Ishikawa (cell line): ENCODE measurements around the gene ATRNL1.

ENCODE experiments used
- CREB1 ChIP-seq: IDR thresholded peaks from 2 replicates; pipeline ENCODE4 v1.6.1; 2012; ENCODE audit warnings: low read depth
- EP300 ChIP-seq: IDR thresholded peaks from 2 replicates; pipeline ENCODE4 v1.6.1; 2012; ENCODE audit warnings: borderline replicate concordance
- MAX ChIP-seq: IDR thresholded peaks from 2 replicates; pipeline ENCODE4 v1.6.1; 2012
- NFIC ChIP-seq: IDR thresholded peaks from 2 replicates; pipeline ENCODE4 v1.6.1; 2012
- RAD21 ChIP-seq: IDR thresholded peaks from 2 replicates; pipeline ENCODE4 v1.6.1; 2012; ENCODE audit warnings: low read depth
- TAF1 ChIP-seq: IDR thresholded peaks from 2 replicates; pipeline ENCODE4 v1.6.1; 2012; ENCODE audit warnings: low read depth, mild to moderate bottlenecking
- TEAD4 ChIP-seq: IDR thresholded peaks from 2 replicates; pipeline ENCODE4 v1.6.1; 2012
- YY1 ChIP-seq: IDR thresholded peaks from 2 replicates; pipeline ENCODE4 v1.6.1; 2012; ENCODE audit warnings: low read depth
- ZBTB7A ChIP-seq: IDR thresholded peaks from 2 replicates; pipeline ENCODE4 v1.6.1; 2012; ENCODE audit warnings: low read depth
- TF ChIP-seq, protein P1 (sequence below): IDR thresholded peaks from 2 replicates; pipeline ENCODE4 v1.6.1; 2012; ENCODE audit warnings: low read depth, mild to moderate bottlenecking

- no peak for TF ChIP-seq NFIC
- TF ChIP-seq EP300: no peak
- TF ChIP-seq ZBTB7A: no peak
- no peak for TF ChIP-seq YY1
- TF ChIP-seq, protein P1, sequence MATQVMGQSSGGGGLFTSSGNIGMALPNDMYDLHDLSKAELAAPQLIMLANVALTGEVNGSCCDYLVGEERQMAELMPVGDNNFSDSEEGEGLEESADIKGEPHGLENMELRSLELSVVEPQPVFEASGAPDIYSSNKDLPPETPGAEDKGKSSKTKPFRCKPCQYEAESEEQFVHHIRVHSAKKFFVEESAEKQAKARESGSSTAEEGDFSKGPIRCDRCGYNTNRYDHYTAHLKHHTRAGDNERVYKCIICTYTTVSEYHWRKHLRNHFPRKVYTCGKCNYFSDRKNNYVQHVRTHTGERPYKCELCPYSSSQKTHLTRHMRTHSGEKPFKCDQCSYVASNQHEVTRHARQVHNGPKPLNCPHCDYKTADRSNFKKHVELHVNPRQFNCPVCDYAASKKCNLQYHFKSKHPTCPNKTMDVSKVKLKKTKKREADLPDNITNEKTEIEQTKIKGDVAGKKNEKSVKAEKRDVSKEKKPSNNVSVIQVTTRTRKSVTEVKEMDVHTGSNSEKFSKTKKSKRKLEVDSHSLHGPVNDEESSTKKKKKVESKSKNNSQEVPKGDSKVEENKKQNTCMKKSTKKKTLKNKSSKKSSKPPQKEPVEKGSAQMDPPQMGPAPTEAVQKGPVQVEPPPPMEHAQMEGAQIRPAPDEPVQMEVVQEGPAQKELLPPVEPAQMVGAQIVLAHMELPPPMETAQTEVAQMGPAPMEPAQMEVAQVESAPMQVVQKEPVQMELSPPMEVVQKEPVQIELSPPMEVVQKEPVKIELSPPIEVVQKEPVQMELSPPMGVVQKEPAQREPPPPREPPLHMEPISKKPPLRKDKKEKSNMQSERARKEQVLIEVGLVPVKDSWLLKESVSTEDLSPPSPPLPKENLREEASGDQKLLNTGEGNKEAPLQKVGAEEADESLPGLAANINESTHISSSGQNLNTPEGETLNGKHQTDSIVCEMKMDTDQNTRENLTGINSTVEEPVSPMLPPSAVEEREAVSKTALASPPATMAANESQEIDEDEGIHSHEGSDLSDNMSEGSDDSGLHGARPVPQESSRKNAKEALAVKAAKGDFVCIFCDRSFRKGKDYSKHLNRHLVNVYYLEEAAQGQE: no peak
- no peak for TF ChIP-seq TAF1
- TF ChIP-seq RAD21: peak; percentile 39
- TF ChIP-seq CREB1: no peak
- no peak for TF ChIP-seq TEAD4
- TF ChIP-seq MAX: no peak
Observed at GRCh38 chr10:115171392-115171960, 78.3 kb downstream of the ATRNL1 start.
